Spinal cord (tissue), 10 donors: ENCODE measurements around the gene CELA2B. TPM values are rescaled to one million over a fixed set of nuclear protein-coding genes. Genes with fewer than 3 reads are reported as not detected.
"Not testable (repeated sequence)": the region's sequence is repeated elsewhere in the genome, so short reads cannot be mapped to it uniquely, and the experiment has no call there.

Experiments used
- DNase-seq, 6 donors: peaks; one replicate each; pipeline versions ENCODE4 v3.0.0 to v3.0.0-alpha.2; 2013 to 2015; ENCODE audit warnings: low spot score in 6 of 6, low read depth in 4 of 6
- H3K27ac ChIP-seq: one replicate; pipeline ENCODE4 v1.5.1; 2013; ENCODE audit warnings: low read depth, low read length, control low read depth
- H3K27me3 ChIP-seq: one replicate; pipeline ENCODE4 v1.6.1; 2013; ENCODE audit warnings: low read length; ENCODE audit not compliant: control insufficient read depth, insufficient read depth
- H3K36me3 ChIP-seq: one replicate; pipeline ENCODE4 v1.6.1; 2013; ENCODE audit warnings: low read length; ENCODE audit not compliant: control insufficient read depth, insufficient read depth
- H3K4me1 ChIP-seq: one replicate; pipeline ENCODE4 v1.6.1; 2013; ENCODE audit warnings: low read length; ENCODE audit not compliant: control insufficient read depth, insufficient read depth
- H3K4me3 ChIP-seq: one replicate; pipeline ENCODE4 v1.5.1; 2013; ENCODE audit warnings: low read depth, low read length, control low read depth
- H3K9me3 ChIP-seq: one replicate; pipeline ENCODE4 v1.6.1; 2013; ENCODE audit warnings: low read length; ENCODE audit not compliant: control insufficient read depth, insufficient read depth
- WGBS: methylation state at CpG from one replicate; pipeline ENCODE4 v1.1.5; 2013; ENCODE audit warnings: missing lambda C conversion rate; ENCODE audit not compliant: insufficient coverage; 5-methylcytosine and 5-hydroxymethylcytosine counted together
- polyA plus RNA-seq, 2 donors: library from polyadenylated mRNA; unstranded; fragments of 120-200 nt; gene quantifications; one replicate each; pipeline ENCODE4 v1.2.1, GENCODE V29; 2013; ENCODE audit not compliant: insufficient read length in 2 of 2
- total RNA-seq, 2 donors: library from RNA; depleted of rRNA in 1 of 2; stranded (reverse); fragments of 120-200 nt in 1 of 2; fragments of >200 nt in 1 of 2; gene quantifications; one replicate each; pipeline versions ENCODE4 v1.2.3 to v1.2.4, GENCODE V29; 2013 to 2014
- donor health status: healthy.

The CELA2B gene
- total and polyA plus RNA-seq, 4 donors: 0.78 to 1.0 TPM; not detected in 2

GRCh38 chr1:15491010-15491409 lies 15.1 kb downstream of the CELA2B start:
- not testable (repeated sequence) for DNase-seq, H3K27ac ChIP-seq, H3K9me3 ChIP-seq, H3K4me3 ChIP-seq, H3K27me3 ChIP-seq, H3K4me1 ChIP-seq
- WGBS: 80% methylated on average over 1 of the region's 4 CpGs
- H3K36me3 ChIP-seq: peaks cover 40% of the 10 kb centered on the region

DNA sequence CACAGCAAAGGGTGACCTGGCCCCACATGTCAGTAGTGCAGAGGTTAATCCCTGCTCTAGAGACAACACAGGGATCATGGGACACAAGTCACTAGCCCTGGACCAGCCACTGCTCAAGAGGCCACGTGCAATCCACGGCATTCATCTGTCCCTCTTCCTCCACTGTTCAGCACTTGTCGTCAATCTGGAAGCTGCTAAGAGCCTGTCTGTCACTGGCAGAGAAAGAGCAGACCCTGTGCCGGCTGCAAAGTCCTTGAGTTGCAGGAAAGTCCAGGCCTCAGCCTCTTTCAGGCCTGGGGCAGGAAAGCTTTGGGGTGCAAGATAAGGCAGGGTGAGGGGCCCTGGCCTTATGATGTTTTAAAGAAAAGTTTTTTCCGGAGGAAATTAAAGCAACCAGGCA lies 16.7 kb downstream of the CELA2B start:
- H3K27me3 ChIP-seq: no peaks in the 10 kb centered on the region
- no peak overlapping the region for H3K27ac ChIP-seq
- whole genome bisulfite sequencing: 89% methylated on average over 5 of the region's 5 CpGs
- H3K4me1 ChIP-seq: peaks cover 7% of the 10 kb centered on the region
- no peaks in the 10 kb centered on the region for H3K9me3 ChIP-seq
- peaks cover 37% of the 10 kb centered on the region for H3K36me3 ChIP-seq
- no peak overlapping the region for H3K4me3 ChIP-seq
- DNase-seq: no peak

DNA sequence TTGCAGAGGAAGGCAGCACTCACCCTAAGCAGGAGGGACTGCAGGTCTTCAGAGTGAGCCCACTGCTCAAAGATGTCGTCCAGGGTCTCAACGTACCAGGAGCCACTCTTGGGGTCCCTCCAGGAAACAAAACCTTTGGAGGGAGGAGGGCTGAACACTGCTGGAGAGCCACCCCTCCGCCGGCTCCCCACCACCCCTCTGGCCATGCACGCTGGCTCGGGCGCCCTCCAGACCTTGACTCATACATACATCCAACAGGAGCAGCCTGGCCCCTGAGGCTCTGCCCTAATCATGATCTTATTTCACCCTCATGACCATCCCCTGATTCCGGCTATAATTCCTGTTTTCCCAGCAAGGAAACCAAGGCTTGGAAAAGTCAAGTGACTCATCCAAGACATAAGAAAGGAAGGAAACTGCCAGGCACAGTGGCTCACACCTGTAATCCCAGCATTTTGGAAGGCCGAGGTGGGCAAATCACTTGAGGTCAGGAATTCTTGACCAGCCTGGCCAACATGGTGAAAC lies 18.0 kb downstream of the CELA2B start:
- peaks cover 46% of the 10 kb centered on the region for H3K36me3 ChIP-seq

DNA sequence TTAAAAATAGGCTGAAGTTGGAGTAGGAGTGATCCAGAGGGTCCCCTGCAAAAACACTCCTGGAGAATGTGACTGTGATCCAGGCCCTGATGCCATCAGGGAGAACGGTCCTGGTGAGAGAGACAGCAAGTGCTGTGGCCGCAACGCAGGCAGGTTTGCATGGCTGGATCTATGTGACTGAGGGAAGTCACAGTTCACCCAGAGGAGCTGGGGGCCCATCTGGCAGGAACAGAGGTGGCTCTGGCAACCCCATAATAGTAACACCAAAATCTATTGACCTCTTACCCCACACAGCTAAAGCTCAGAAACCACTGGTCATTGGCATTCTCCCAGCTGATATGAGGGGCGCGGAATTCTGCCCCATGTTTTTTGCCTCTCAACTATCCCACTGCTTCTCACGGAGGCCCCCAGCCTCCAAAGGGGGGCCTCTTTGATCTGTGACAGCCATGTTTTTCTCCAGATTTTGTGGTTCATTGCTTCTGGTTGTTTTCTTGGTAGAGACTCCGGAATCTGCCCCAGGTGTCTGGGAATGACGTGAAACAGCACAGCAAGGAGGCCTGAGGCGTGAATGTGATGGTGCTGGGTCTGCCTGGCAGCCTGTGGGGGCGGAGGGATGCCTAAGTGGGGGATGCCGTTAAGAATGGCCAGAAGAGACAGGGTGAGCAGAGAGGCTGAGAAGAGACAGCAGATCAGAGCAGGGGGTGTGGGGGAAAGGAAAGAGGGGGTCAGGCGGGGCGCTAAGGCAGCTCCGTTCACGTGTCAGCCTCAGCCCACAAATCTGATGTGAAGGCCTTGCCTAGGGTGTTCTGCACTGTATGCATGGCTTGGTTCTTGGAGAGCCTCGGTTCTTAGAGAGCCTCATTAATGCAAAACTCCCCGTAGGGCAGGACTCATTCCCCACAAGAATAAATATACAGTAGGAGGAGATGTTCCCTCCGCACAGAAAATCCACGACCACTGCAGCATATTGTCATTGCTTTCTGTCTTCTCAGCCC lies 24.6 kb downstream of the CELA2B start:
- Histone ChIP-seq H3K4me1 (no peaks in the 10 kb centered on the region), H3K36me3 (peaks cover 54% of the 10 kb centered on the region), H3K4me3 (no peak overlapping the region), H3K27me3 (no peaks in the 10 kb centered on the region), H3K9me3 (no peaks in the 10 kb centered on the region), H3K27ac (no peak overlapping the region)
- 60% methylated on average over 8 of the region's 19 CpGs for WGBS
- peak in 1 of 6 donors; percentile 23 for DNase-seq

More for the DNA sequence above, 18.0 kb downstream of the CELA2B start:
- DNase-seq: no peak
- Histone ChIP-seq H3K4me1 (peaks cover 6% of the 10 kb centered on the region), H3K9me3 (no peaks in the 10 kb centered on the region), H3K27ac (no peak overlapping the region), H3K27me3 (no peaks in the 10 kb centered on the region), H3K4me3 (no peak overlapping the region)
- WGBS: 98% methylated on average over 9 of the region's 9 CpGs

DNA sequence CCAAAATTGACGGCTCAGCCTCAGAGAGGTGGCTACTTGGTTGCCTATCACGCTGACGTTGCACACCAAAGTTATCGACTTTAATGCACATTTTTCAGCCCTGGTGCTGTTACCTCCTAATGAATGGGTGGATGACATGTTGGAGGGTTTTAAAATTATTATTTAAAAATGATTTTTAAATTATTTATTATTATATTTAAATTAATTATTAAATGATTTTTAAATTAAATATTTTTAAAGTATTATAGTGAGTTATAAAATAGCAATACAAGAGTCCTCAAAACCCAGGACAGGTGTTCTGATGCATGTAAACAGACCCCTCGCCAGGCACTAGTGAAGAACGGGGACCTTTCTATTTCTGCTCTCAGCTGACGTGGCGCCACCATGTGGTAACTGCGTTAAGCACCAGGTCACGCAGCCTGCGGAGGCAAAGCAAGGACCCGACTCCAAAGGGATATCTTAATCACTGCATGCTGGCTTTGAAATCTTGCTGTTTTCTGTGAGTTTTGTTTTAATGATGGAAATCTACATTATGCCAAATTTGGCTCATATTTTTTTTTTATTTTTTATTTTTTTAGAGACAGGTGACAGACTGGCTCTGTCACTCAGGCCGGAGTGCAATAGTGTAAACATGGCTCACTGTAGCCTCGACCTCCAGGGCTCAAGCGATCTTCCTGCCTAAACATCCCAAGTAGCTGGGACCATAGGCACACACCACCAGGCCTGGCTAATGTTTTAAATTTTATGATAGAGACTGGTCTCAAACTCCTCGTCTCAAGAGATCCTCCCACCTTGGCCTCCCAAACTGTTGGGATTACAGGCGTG lies 25.5 kb downstream of the CELA2B start:
- peak in 2 of 6 donors; percentile 38 to 49 for DNase-seq
- no peak overlapping the region for H3K4me3 ChIP-seq

DNA sequence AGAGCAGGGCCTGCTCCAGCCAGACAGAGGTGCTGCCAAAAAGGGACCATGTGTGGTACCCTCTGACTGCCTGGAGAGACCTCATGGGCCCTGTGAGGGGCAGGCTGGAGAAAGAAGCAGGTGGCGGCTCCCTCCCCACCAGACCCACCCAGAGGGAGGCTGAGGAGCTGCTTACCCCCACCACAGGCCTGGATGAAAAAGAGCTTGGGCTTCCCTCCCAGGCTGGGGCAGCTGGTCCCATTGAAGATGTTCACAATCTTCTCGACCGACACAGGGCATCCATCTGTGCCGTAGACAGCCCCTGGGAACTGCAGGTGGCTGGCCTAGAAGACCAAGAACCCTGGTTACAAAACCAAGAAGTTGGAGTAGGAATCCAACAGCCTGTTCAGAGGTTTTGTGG lies 28.5 kb downstream of the CELA2B start:
- no peak for DNase-seq
- no peaks in the 10 kb centered on the region for H3K9me3 ChIP-seq
- no peak overlapping the region for H3K4me3 ChIP-seq
- WGBS: 79% methylated on average over 4 of the region's 4 CpGs
- no peaks in the 10 kb centered on the region for H3K27me3 ChIP-seq
- peaks cover 63% of the 10 kb centered on the region for H3K36me3 ChIP-seq
- no peak overlapping the region for H3K27ac ChIP-seq
- H3K4me1 ChIP-seq: no peaks in the 10 kb centered on the region

More for the DNA sequence above, 25.5 kb downstream of the CELA2B start:
- Histone ChIP-seq H3K27ac (no peak overlapping the region), H3K4me1 (no peaks in the 10 kb centered on the region), H3K36me3 (peaks cover 62% of the 10 kb centered on the region), H3K9me3 (no peaks in the 10 kb centered on the region), H3K27me3 (no peaks in the 10 kb centered on the region)
- WGBS: 54% methylated on average over 7 of the region's 17 CpGs

GRCh38 chr1:15506831-15507230 lies 30.9 kb downstream of the CELA2B start:
- no peak overlapping the region for H3K4me3 ChIP-seq
- H3K27ac ChIP-seq: no peak overlapping the region
- H3K4me1 ChIP-seq: no peaks in the 10 kb centered on the region
- no peaks in the 10 kb centered on the region for H3K9me3 ChIP-seq
- WGBS: 98% methylated on average over 17 of the region's 17 CpGs
- H3K36me3 ChIP-seq: peaks cover 56% of the 10 kb centered on the region
- H3K27me3 ChIP-seq: no peaks in the 10 kb centered on the region
- no peak for DNase-seq

- no peaks in the 10 kb centered on the region for H3K4me1 ChIP-seq
- H3K27me3 ChIP-seq: no peaks in the 10 kb centered on the region
- no peak overlapping the region for H3K27ac ChIP-seq
- peaks cover 56% of the 10 kb centered on the region for H3K36me3 ChIP-seq
- no peak overlapping the region for H3K4me3 ChIP-seq
- WGBS: 79% methylated on average over 2 of the region's 5 CpGs
- no peaks in the 10 kb centered on the region for H3K9me3 ChIP-seq
- no peak for DNase-seq
Observed at GRCh38 chr1:15507278-15507677, 31.4 kb downstream of the CELA2B start.

DNA sequence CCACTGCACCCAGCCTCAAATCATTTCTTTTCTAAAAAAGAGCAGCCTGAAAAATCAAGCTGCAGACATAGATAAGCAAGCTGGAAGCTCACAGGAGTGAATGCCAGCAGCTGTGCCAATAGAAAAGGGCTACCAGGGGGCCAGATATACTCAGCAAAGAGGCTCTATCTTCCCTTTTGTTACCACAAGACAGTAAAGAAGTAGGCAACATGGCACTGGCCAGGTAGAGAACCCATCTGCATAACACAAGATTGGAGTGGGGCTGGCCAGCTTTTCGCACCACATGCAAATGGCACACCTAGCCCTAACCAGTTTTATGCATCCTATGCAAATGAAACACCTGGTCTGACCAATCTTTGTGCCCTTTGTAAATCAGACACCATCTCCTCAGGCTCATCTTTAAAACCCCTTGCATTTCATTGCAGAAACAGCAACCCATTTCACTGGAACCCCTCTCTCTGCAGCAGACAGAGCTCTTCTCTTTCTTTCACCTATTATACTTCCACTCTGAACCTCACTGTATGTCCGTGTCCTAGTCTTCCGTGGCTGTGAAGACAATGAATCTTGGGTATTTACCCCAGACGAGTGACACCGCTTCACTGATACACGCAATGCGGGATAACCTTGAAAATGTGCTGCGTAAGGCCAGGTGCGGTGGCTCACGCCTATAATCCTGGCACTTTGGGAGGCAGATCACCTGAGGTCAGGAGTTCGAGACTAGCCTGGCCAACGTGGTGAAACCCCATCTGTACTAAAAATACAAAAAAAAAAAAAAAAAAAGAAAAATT lies 33.0 kb downstream of the CELA2B start:
- H3K36me3 ChIP-seq: peaks cover 46% of the 10 kb centered on the region
- no peaks in the 10 kb centered on the region for H3K27me3 ChIP-seq
- no peak for DNase-seq
- WGBS: 87% methylated on average over 7 of the region's 12 CpGs
- no peak overlapping the region for H3K27ac ChIP-seq
- no peaks in the 10 kb centered on the region for H3K4me1 ChIP-seq
- no peak overlapping the region for H3K4me3 ChIP-seq
- no peaks in the 10 kb centered on the region for H3K9me3 ChIP-seq
